ENCODE results near the gene PTPRG.

DNA sequence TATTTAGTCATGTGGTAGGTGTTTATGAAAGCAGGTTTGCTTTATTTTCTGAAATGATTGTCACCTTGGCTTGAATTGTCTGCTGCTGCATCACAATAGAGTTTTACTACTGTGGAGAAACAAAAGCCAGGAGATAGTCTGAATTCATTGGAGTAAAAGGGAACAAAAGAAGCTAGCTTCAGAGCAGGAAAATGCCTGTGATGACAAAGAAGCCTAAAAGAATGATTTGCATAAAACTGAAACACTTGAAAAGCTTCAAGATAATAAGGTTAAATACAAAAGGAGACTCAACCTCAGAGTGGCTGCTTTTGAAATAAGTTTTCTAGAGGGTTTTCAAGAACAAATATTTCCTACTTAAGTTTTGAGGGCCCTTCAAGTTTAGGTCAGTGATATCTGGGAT, 138.3 kb downstream of the PTPRG start:
- TF ChIP-seq CTCF (conservative IDR thresholded peaks at IDR 0.05 in 1 of 2, IDR thresholded peaks at IDR 0.05 in 1 of 2; ENCODE audit: low read depth in 1 of 2, low read length in 2 of 2): no peak
- TF ChIP-seq EZH2 (IDR thresholded peaks at IDR 0.05; ENCODE audit: low read length, missing control alignments): no peak
